AG09319 (cell line): ENCODE measurements around the gene ZMYND10.

Experiments
- DNase-seq: peaks from one replicate; pipeline ENCODE4 v3.0.0-alpha.2; 2010; ENCODE audit warnings: low read depth; ENCODE audit errors: extremely low read depth
- CTCF ChIP-seq: IDR thresholded peaks from 2 replicates; pipeline ENCODE4 v1.5.1; 2011; ENCODE audit warnings: low read depth, mild to moderate bottlenecking, inconsistent platforms, low read length, moderate library complexity

Gene ZMYND10

GRCh38 chr3:50358911-50359759, 13.6 kb upstream of the ZMYND10 start, which contains the start of gene TMEM115:
TSS of gene TMEM115 (minus strand) at chr3:50359521. CDS start at chr3:50359063, 458 bp downstream.
- no peak for TF ChIP-seq CTCF
- peak; percentile 96 for DNase-seq

GRCh38 chr3:50358355-50358910, 12.9 kb upstream of the ZMYND10 start:
- no peak for TF ChIP-seq CTCF
- DNase-seq = no peak

GRCh38 chr3:50357481-50357880, 11.9 kb upstream of the ZMYND10 start:
- no peak for DNase-seq
- TF ChIP-seq CTCF = no peak

GRCh38 chr3:50356553-50356952, 11.0 kb upstream of the ZMYND10 start:
- no peak for DNase-seq
- TF ChIP-seq CTCF = no peak

GRCh38 chr3:50355829-50356552, 10.5 kb upstream of the ZMYND10 start:
- DNase-seq = no peak
- no peak for TF ChIP-seq CTCF

GRCh38 chr3:50354850-50355249, 9.3 kb upstream of the ZMYND10 start:
- DNase-seq = no peak
- TF ChIP-seq CTCF = no peak

GRCh38 chr3:50354186-50354764, 8.7 kb upstream of the ZMYND10 start:
- DNase-seq = no peak
- TF ChIP-seq CTCF = no peak
